Measurements from ENCODE around the gene CYBA. TPM values are rescaled to one million over a fixed set of nuclear protein-coding genes. Genes with fewer than 3 reads are reported as not detected.
A peak's percentile ranks its signal among the peaks of the same experiment; 100 is the strongest.

CYBA gene
- total and polyA plus RNA-seq, 2 of the 13 experiments (the other 11 are each of a cell fraction or from before 2014, with no cell fraction given), result 196 to 250 TPM

DNA sequence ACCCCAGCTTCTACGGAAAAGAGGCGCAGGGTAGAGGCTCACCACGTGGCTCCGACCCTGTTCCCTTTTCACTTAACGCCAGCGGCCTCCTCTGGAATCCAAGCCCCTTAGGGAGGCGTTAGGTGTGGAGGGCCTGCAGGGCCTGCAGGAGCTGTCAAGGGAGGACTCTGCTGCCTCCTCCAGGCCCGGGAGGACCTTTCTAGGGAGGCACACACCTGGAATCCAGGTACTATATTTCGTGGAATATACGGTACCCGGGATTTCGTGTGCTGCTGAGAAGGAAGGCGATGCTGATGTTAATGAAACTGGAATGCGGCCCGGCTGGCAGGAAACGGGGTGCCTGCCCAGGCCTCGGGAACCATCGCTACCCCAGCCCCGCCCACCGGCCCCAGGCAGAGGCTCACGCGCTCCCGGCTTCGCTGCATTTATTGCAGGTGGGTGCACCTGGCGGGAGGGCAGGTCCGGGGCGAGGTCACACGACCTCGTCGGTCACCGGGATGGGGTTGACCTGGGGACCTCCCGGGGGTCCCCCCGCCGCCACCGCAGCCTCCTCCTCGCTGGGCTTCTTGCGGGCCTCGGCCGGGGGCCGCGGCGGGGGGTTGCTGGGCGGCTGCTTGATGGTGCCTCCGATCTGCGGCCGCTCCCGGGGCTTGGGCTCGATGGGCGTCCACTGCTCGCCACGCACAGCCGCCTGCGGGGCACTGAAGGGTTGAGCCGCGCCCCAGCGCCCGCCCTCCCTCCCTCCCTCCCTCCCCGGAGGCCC lies 7.8 kb downstream of the CYBA start:
- no peak for ATAC-seq
- peaks cover 17 to 31% of the 10 kb centered on the region in 2 experiments; a peak in 4 of 5 replicates for H3K27me3 ChIP-seq (ENCODE audit: control insufficient read depth in 1 of 2, insufficient read depth in 2 of 2, low read length in 2 of 2)
- POLR2A ChIA-PET, result interaction anchor here (0.6 to 1.1 kb wide), 2 partner anchors 64 to 353 kb away, joined by 3 read pairs; no protein-coding TSS in a partner anchor
- H3K36me3 ChIP-seq (replicated peaks in 1 of 2; ENCODE audit: control insufficient read depth in 1 of 2, insufficient read depth in 2 of 2, low read length in 2 of 2), result peaks cover 0 to 5% of the 10 kb centered on the region in 2 experiments; a peak in 2 of 5 replicates
- no peak overlapping the region for H3K9ac ChIP-seq (ENCODE audit: insufficient read depth, low read depth, low read length)
- CTCF ChIA-PET (ENCODE audit: low intra/inter-chr PET ratio, low total read pairs), result no interaction called here
- no peak for DNase-seq (ENCODE audit: low spot score)
- 94% methylated on average over 36 of the region's 58 CpGs for WGBS (ENCODE audit: low lambda C conversion rate)
- H3K4me2 ChIP-seq (ENCODE audit: low read depth, low read length), result no peak overlapping the region
- in situ Hi-C loops (cut with HindIII; ENCODE audit: extremely low pct_ligation_motif_present, low pct_unique_long_range_greater_than_20kb) (no loop called here), intact Hi-C loops (cut with micrococcal nuclease; ENCODE audit: unreplicated experiment) (no loop called here)
- peaks cover 10% of the 10 kb centered on the region; the same call in 1 of the 2 replicates for H4K20me1 ChIP-seq (ENCODE audit: insufficient read depth, low read length)
- no TSS peak for BruUV-seq (replicated peaks)
- H2AFZ ChIP-seq (ENCODE audit: low read length), result no peak overlapping the region
- peaks cover 28% of the 10 kb centered on the region for H3K4me1 ChIP-seq (ENCODE audit: insufficient read depth, low read length)
- no peak for FAIRE-seq
- no peak overlapping the region for H3K4me3 ChIP-seq (replicated peaks in 1 of 3; ENCODE audit: insufficient read depth in 1 of 3, low read depth in 2 of 3, low read length in 3 of 3)
- no peak overlapping the region for H3K27ac ChIP-seq (ENCODE audit: extremely low read length, insufficient read depth, low read length)
- no peaks in the 10 kb centered on the region for H3K79me2 ChIP-seq (ENCODE audit: insufficient read depth, low read length)
- no peaks in the 10 kb centered on the region for H3K9me3 ChIP-seq (ENCODE audit: low read length)
- TF ChIP-seq FUBP1 (CRISPR knock-in tag; IDR thresholded peaks at IDR 0.05; ENCODE audit: borderline replicate concordance), result no peak
- TF ChIP-seq HCFC1 (IDR thresholded peaks at IDR 0.05; ENCODE audit: low read depth, low read length), result 0 out of 2 replicates have a peak, but pooled peaks have one; percentile 1
- TF ChIP-seq, protein P1, sequence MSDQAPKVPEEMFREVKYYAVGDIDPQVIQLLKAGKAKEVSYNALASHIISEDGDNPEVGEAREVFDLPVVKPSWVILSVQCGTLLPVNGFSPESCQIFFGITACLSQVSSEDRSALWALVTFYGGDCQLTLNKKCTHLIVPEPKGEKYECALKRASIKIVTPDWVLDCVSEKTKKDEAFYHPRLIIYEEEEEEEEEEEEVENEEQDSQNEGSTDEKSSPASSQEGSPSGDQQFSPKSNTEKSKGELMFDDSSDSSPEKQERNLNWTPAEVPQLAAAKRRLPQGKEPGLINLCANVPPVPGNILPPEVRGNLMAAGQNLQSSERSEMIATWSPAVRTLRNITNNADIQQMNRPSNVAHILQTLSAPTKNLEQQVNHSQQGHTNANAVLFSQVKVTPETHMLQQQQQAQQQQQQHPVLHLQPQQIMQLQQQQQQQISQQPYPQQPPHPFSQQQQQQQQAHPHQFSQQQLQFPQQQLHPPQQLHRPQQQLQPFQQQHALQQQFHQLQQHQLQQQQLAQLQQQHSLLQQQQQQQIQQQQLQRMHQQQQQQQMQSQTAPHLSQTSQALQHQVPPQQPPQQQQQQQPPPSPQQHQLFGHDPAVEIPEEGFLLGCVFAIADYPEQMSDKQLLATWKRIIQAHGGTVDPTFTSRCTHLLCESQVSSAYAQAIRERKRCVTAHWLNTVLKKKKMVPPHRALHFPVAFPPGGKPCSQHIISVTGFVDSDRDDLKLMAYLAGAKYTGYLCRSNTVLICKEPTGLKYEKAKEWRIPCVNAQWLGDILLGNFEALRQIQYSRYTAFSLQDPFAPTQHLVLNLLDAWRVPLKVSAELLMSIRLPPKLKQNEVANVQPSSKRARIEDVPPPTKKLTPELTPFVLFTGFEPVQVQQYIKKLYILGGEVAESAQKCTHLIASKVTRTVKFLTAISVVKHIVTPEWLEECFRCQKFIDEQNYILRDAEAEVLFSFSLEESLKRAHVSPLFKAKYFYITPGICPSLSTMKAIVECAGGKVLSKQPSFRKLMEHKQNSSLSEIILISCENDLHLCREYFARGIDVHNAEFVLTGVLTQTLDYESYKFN (CRISPR knock-in tag; conservative IDR thresholded peaks at IDR 0.05), result 0 out of 2 replicates have a peak, but pooled peaks have one; percentile 0
- TF ChIP-seq, protein P2, sequence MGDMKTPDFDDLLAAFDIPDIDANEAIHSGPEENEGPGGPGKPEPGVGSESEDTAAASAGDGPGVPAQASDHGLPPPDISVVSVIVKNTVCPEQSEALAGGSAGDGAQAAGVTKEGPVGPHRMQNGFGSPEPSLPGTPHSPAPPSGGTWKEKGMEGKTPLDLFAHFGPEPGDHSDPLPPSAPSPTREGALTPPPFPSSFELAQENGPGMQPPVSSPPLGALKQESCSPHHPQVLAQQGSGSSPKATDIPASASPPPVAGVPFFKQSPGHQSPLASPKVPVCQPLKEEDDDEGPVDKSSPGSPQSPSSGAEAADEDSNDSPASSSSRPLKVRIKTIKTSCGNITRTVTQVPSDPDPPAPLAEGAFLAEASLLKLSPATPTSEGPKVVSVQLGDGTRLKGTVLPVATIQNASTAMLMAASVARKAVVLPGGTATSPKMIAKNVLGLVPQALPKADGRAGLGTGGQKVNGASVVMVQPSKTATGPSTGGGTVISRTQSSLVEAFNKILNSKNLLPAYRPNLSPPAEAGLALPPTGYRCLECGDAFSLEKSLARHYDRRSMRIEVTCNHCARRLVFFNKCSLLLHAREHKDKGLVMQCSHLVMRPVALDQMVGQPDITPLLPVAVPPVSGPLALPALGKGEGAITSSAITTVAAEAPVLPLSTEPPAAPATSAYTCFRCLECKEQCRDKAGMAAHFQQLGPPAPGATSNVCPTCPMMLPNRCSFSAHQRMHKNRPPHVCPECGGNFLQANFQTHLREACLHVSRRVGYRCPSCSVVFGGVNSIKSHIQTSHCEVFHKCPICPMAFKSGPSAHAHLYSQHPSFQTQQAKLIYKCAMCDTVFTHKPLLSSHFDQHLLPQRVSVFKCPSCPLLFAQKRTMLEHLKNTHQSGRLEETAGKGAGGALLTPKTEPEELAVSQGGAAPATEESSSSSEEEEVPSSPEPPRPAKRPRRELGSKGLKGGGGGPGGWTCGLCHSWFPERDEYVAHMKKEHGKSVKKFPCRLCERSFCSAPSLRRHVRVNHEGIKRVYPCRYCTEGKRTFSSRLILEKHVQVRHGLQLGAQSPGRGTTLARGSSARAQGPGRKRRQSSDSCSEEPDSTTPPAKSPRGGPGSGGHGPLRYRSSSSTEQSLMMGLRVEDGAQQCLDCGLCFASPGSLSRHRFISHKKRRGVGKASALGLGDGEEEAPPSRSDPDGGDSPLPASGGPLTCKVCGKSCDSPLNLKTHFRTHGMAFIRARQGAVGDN (CRISPR knock-in tag; IDR thresholded peaks at IDR 0.05), result 0 out of 2 replicates have a peak, but pooled peaks have one; percentile 4
- no peak for TF ChIP-seq EZH2 (conservative IDR thresholded peaks at IDR 0.05; ENCODE audit: low read depth, low read length)
- TF ChIP-seq ZNF263 (CRISPR knock-in tag; IDR thresholded peaks at IDR 0.05), result peak; percentile 95
- TF ChIP-seq ARID5B (CRISPR knock-in tag; IDR thresholded peaks at IDR 0.05), result no peak
- peak; percentile 58 for TF ChIP-seq RBFOX2 (IDR thresholded peaks at IDR 0.05; ENCODE audit: low read depth, low read length)
